ENCODE measurements around the gene LDHAL6B. TPM values are rescaled to one million over a fixed set of nuclear protein-coding genes. Genes with fewer than 3 reads are reported as not detected.

The LDHAL6B gene
- total RNA-seq, 2 experiments from 2014 or later: not detected

GRCh38 chr15:59199626-59200465 is 6.8 kb upstream of the LDHAL6B start:
- no peaks in the 10 kb centered on the region for H3K27me3 Mint-ChIP-seq
- intact Hi-C loops (cut with DNase I, micrococcal nuclease): no loop called here
- no peaks in the 10 kb centered on the region for H3K9me3 Mint-ChIP-seq
- no peak overlapping the region for H3K27ac Mint-ChIP-seq
- Histone ChIP-seq H3K27me3 (ENCODE audit: control insufficient read depth in 1 of 2, insufficient read depth in 2 of 2, low read length in 2 of 2) (no peaks in the 10 kb centered on the region), H3K4me3 (ENCODE audit: low read length) (no peak overlapping the region), H3K4me1 (ENCODE audit: insufficient read depth, low read length) (no peaks in the 10 kb centered on the region), H3K27ac (ENCODE audit: low read depth in 1 of 2, low read length in 2 of 2) (no peak overlapping the region), H3K9me3 (ENCODE audit: control insufficient read depth in 1 of 2, insufficient read depth in 1 of 2, low read length in 2 of 2) (no peaks in the 10 kb centered on the region), H3K36me3 (ENCODE audit: insufficient read depth, low read length) (no peaks in the 10 kb centered on the region)
- no peak overlapping the region for H3K4me3 Mint-ChIP-seq
- ChIA-PET POLR2A (no interaction called here), CTCF (no interaction called here)
- TF ChIP-seq CTCF (IDR thresholded peaks at IDR 0.05): no peak
- DNase-seq (no peak), ATAC-seq (ENCODE audit: poor library complexity) (no peak)
- H3K4me1 Mint-ChIP-seq (ENCODE audit: low read depth): peaks cover 6% of the 10 kb centered on the region
- no peaks in the 10 kb centered on the region for H3K36me3 Mint-ChIP-seq (ENCODE audit: low read depth)

- peaks cover 6% of the 10 kb centered on the region for H3K4me1 Mint-ChIP-seq (ENCODE audit: low read depth)
- H3K36me3 Mint-ChIP-seq (ENCODE audit: low read depth): no peaks in the 10 kb centered on the region
- Histone ChIP-seq H3K27me3 (ENCODE audit: control insufficient read depth in 1 of 2, insufficient read depth in 2 of 2, low read length in 2 of 2) (no peaks in the 10 kb centered on the region), H3K4me3 (ENCODE audit: low read length) (no peak overlapping the region), H3K4me1 (ENCODE audit: insufficient read depth, low read length) (no peaks in the 10 kb centered on the region), H3K27ac (ENCODE audit: low read depth in 1 of 2, low read length in 2 of 2) (no peak overlapping the region), H3K9me3 (ENCODE audit: control insufficient read depth in 1 of 2, insufficient read depth in 1 of 2, low read length in 2 of 2) (no peaks in the 10 kb centered on the region), H3K36me3 (ENCODE audit: insufficient read depth, low read length) (no peaks in the 10 kb centered on the region)
- ChIA-PET POLR2A (no interaction called here), CTCF (interaction anchor here (0.8 to 0.9 kb wide), 2 partner anchors 18 to 332 kb away, joined by 3 to 5 read pairs; no protein-coding TSS in a partner anchor)
- no peaks in the 10 kb centered on the region for H3K27me3 Mint-ChIP-seq
- H3K4me3 Mint-ChIP-seq: no peak overlapping the region
- H3K9me3 Mint-ChIP-seq: no peaks in the 10 kb centered on the region
- DNase-seq (no peak), ATAC-seq (ENCODE audit: poor library complexity) (no peak)
- no peak overlapping the region for H3K27ac Mint-ChIP-seq
- TF ChIP-seq CTCF (IDR thresholded peaks at IDR 0.05): no peak
- intact Hi-C loops (cut with DNase I, micrococcal nuclease): no loop called here
Observed at GRCh38 chr15:59200560-59200959, 6.1 kb upstream of the LDHAL6B start.

GRCh38 chr15:59203008-59203407 is 3.6 kb upstream of the LDHAL6B start:
- POLR2A ChIA-PET: no interaction called here
- no peak overlapping the region for H3K27ac Mint-ChIP-seq

More at GRCh38 chr15:59203008-59203407, 3.6 kb upstream of the LDHAL6B start:
- no peak for DNase-seq
- CTCF ChIA-PET: no interaction called here
- H3K9me3 Mint-ChIP-seq: no peaks in the 10 kb centered on the region
- no peaks in the 10 kb centered on the region for H3K4me1 Mint-ChIP-seq (ENCODE audit: low read depth)
- intact Hi-C loops (cut with DNase I, micrococcal nuclease): no loop called here
- Histone ChIP-seq H3K36me3 (ENCODE audit: insufficient read depth, low read length) (no peaks in the 10 kb centered on the region), H3K27ac (ENCODE audit: low read depth in 1 of 2, low read length in 2 of 2) (no peak overlapping the region), H3K4me3 (ENCODE audit: low read length) (no peak overlapping the region), H3K9me3 (ENCODE audit: control insufficient read depth in 1 of 2, insufficient read depth in 1 of 2, low read length in 2 of 2) (peaks cover 0 to 8% of the 10 kb centered on the region in 2 experiments), H3K4me1 (ENCODE audit: insufficient read depth, low read length) (no peaks in the 10 kb centered on the region), H3K27me3 (ENCODE audit: control insufficient read depth in 1 of 2, insufficient read depth in 2 of 2, low read length in 2 of 2) (no peaks in the 10 kb centered on the region)
- no peak for TF ChIP-seq CTCF (IDR thresholded peaks at IDR 0.05)
- no peak overlapping the region for H3K4me3 Mint-ChIP-seq
- H3K27me3 Mint-ChIP-seq: no peaks in the 10 kb centered on the region
- H3K36me3 Mint-ChIP-seq (ENCODE audit: low read depth): no peaks in the 10 kb centered on the region
- ATAC-seq (ENCODE audit: poor library complexity): no peak
